A549 (cell line): Measurements from ENCODE around the gene NR2C2. TPM values are rescaled to one million over a fixed set of nuclear protein-coding genes. Genes with fewer than 3 reads are reported as not detected.

Experiments used
- ATAC-seq, 2 experiments: fragments of 200-7000 bp in 1 of 2; fragments of >200 bp in 1 of 2; cut with Nextera tagmentation in 1 of 2; cut with Tn5 transposase in 1 of 2; 3 replicates each; pipeline versions ENCODE4 v1.8.0 to v1.9.1; 2018 to 2020; ENCODE audit warnings: mild to moderate bottlenecking in 1 of 2, moderate library complexity in 1 of 2
- CTCF ChIA-PET: fragments of 300-600 bp; sonication (Branson Sonifier 250); formaldehyde crosslinking; extraction: SDS; loops from one replicate; lab custom pipeline; 2021; ENCODE audit warnings: antibody characterized with exemption, inconsistent platforms; lab: Yijun Ruan, JAX
- POLR2A ChIA-PET: fragments of 350-600 bp; formaldehyde crosslinking; extraction: SDS; loops from one replicate; lab custom pipeline; 2021; ENCODE audit warnings: antibody characterized with exemption, inconsistent platforms; lab: Yijun Ruan, JAX
- DNase-seq, 2 experiments: peaks; one replicate each; pipeline versions ENCODE4 v3.0.0 to v3.0.0-alpha.2; 2011 to 2016; ENCODE audit warnings: low read depth in 1 of 2, low spot score in 1 of 2
- FAIRE-seq: peaks from 2 replicates; lab custom pipeline; 2011; peaks lifted over from hg19 to GRCh38; lab: Jason Lieb, UNC
- H3K27ac ChIP-seq, 2 experiments: fragments of >200 bp; sonication (Bioruptor Twin); formaldehyde crosslinking; 3 replicates each; pipeline ENCODE4 v1.5.1; 2016 to 2017
- H3K4me1 ChIP-seq: fragments of >200 bp; sonication (Bioruptor Twin); formaldehyde crosslinking; 3 replicates; pipeline ENCODE4 v1.6.1; 2016
- H3K4me2 ChIP-seq: fragments of >200 bp; sonication (Bioruptor Twin); formaldehyde crosslinking; 3 replicates; pipeline ENCODE4 v1.6.1; 2016
- H3K4me3 ChIP-seq: fragments of >200 bp; sonication (Bioruptor Twin); formaldehyde crosslinking; 3 replicates; pipeline ENCODE4 v1.5.1; 2016
- H3K9me3 ChIP-seq: fragments of >200 bp; sonication (Bioruptor Twin); formaldehyde crosslinking; 3 replicates; pipeline ENCODE4 v1.6.1; 2016
- ATOH8 ChIP-seq: fragments of 250-450 bp; sonication (Bioruptor Pico); IDR thresholded peaks from 2 replicates; pipeline ENCODE4 v1.5.0; 2020; ENCODE audit warnings: low read depth, mild to moderate bottlenecking, moderate library complexity
- BHLHE40 ChIP-seq: IDR thresholded peaks from 2 replicates; pipeline ENCODE4 v1.6.1; 2012; ENCODE audit warnings: low read depth, low read length, inconsistent platforms
- CEBPB ChIP-seq, 2 experiments: fragments of >200 bp in 1 of 2; sonication (Bioruptor Twin) in 1 of 2; formaldehyde crosslinking in 1 of 2; IDR thresholded peaks; 2 replicates each; pipeline ENCODE4 v1.6.1; 2012 to 2016
- CHD2 ChIP-seq: fragments of 150-350 bp; IDR thresholded peaks from 2 replicates; pipeline ENCODE4 v1.6.1; 2014; ENCODE audit warnings: low read length; ENCODE audit not compliant: partially characterized antibody
- CHD4 ChIP-seq: fragments of 200-600 bp; sonication (generic); IDR thresholded peaks from 2 replicates; pipeline ENCODE4 v1.6.1; 2016; ENCODE audit warnings: antibody characterized with exemption, mild to moderate bottlenecking, borderline replicate concordance
- CTCF ChIP-seq: fragments of >200 bp; sonication (Bioruptor Twin); formaldehyde crosslinking; IDR thresholded peaks from 3 replicates; pipeline ENCODE4 v1.5.1; 2016
- EHMT2 ChIP-seq: fragments of 200-600 bp; sonication (generic); IDR thresholded peaks from 2 replicates; pipeline ENCODE4 v1.6.1; 2016; ENCODE audit warnings: antibody characterized with exemption, low read depth, mild to moderate bottlenecking, moderate library complexity
- FOXS1 ChIP-seq: fragments of 250-450 bp; sonication (Bioruptor Pico); IDR thresholded peaks from 2 replicates; pipeline ENCODE4 v1.5.0; 2020; ENCODE audit warnings: mild to moderate bottlenecking, moderate library complexity
- HDAC2 ChIP-seq: fragments of 200-600 bp; sonication (generic); IDR thresholded peaks from 2 replicates; pipeline ENCODE4 v1.6.1; 2016
- JUN ChIP-seq, 2 experiments: fragments of >200 bp; sonication (Bioruptor Twin); formaldehyde crosslinking; IDR thresholded peaks; 2 replicates in 1 of 2; 3 replicates in 1 of 2; pipeline ENCODE4 v1.6.1; 2016 to 2017
- JUNB ChIP-seq: fragments of >200 bp; sonication (Bioruptor Twin); formaldehyde crosslinking; IDR thresholded peaks from 2 replicates; pipeline ENCODE4 v1.6.1; 2016
- KDM1A ChIP-seq: fragments of 200-600 bp; sonication (generic); IDR thresholded peaks from 2 replicates; pipeline ENCODE4 v1.6.1; 2016; ENCODE audit warnings: low read depth, mild to moderate bottlenecking
- MYC ChIP-seq: IDR thresholded peaks from 2 replicates; pipeline ENCODE4 v1.6.1; 2012; ENCODE audit warnings: mild to moderate bottlenecking, inconsistent platforms, low read length, improper control_type of control experiment, borderline replicate concordance
- NFE2L2 ChIP-seq: fragments of 150-350 bp; conservative IDR thresholded peaks from 2 replicates; pipeline ENCODE4 v1.6.1; 2014; ENCODE audit warnings: low read length
- NPAS2 ChIP-seq: fragments of 250-450 bp; sonication (Bioruptor Pico); IDR thresholded peaks from 2 replicates; pipeline ENCODE4 v1.8.0; 2022; ENCODE audit warnings: mild to moderate bottlenecking, moderate library complexity, borderline replicate concordance
- PBX3 ChIP-seq: IDR thresholded peaks from 2 replicates; pipeline ENCODE4 v1.6.1; 2012
- WGBS: methylation state at CpG from one replicate; pipeline ENCODE4 v1.1.6; 2017; ENCODE audit errors: missing lambda C conversion rate; 5-methylcytosine and 5-hydroxymethylcytosine counted together
- polyA plus RNA-seq, 4 experiments: library from polyadenylated mRNA; depleted of rRNA in 3 of 4; stranded (reverse); fragments of >200 nt; fragmentation: RNase III in 1 of 4; extraction: RNeasy Plus Mini Kit Qiagen cat#74134 plus additional on column Dnase treatment in 1 of 4; gene quantifications; 2 replicates in 3 of 4; 3 replicates in 1 of 4; pipeline ENCODE4 v1.2.3, GENCODE V29; 2011 to 2017
- TF ChIP-seq, protein P1 (sequence below): fragments of >200 bp; sonication (Bioruptor Twin); formaldehyde crosslinking; IDR thresholded peaks from 2 replicates; pipeline ENCODE4 v1.6.1; 2016
- TF ChIP-seq, protein P2 (sequence below): fragments of 200-600 bp; sonication (generic); IDR thresholded peaks from 2 replicates; pipeline ENCODE4 v1.6.1; 2016; ENCODE audit warnings: antibody characterized with exemption, mild to moderate bottlenecking, moderate library complexity

The NR2C2 gene
- polyA plus RNA-seq, 2 of the 4 experiments (the other 2 are of a cell fraction): 14.6 to 20.2 TPM

- no peak for FAIRE-seq
- no peak for TF ChIP-seq EHMT2
- TF ChIP-seq, protein P1, sequence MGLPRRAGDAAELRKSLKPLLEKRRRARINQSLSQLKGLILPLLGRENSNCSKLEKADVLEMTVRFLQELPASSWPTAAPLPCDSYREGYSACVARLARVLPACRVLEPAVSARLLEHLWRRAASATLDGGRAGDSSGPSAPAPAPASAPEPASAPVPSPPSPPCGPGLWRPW: no peak
- no peak for TF ChIP-seq JUN (IDR thresholded peaks at IDR 0.05)
- no peak for TF ChIP-seq CTCF
- TF ChIP-seq ATOH8 (CRISPR knock-in tag): no peak
- no peak for TF ChIP-seq MYC
- no peak for TF ChIP-seq PBX3
- TF ChIP-seq JUNB: no peak
- no peak for TF ChIP-seq CHD4
- no peak for TF ChIP-seq BHLHE40
- no peak for TF ChIP-seq KDM1A
- TF ChIP-seq, protein P2, sequence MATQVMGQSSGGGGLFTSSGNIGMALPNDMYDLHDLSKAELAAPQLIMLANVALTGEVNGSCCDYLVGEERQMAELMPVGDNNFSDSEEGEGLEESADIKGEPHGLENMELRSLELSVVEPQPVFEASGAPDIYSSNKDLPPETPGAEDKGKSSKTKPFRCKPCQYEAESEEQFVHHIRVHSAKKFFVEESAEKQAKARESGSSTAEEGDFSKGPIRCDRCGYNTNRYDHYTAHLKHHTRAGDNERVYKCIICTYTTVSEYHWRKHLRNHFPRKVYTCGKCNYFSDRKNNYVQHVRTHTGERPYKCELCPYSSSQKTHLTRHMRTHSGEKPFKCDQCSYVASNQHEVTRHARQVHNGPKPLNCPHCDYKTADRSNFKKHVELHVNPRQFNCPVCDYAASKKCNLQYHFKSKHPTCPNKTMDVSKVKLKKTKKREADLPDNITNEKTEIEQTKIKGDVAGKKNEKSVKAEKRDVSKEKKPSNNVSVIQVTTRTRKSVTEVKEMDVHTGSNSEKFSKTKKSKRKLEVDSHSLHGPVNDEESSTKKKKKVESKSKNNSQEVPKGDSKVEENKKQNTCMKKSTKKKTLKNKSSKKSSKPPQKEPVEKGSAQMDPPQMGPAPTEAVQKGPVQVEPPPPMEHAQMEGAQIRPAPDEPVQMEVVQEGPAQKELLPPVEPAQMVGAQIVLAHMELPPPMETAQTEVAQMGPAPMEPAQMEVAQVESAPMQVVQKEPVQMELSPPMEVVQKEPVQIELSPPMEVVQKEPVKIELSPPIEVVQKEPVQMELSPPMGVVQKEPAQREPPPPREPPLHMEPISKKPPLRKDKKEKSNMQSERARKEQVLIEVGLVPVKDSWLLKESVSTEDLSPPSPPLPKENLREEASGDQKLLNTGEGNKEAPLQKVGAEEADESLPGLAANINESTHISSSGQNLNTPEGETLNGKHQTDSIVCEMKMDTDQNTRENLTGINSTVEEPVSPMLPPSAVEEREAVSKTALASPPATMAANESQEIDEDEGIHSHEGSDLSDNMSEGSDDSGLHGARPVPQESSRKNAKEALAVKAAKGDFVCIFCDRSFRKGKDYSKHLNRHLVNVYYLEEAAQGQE: no peak
- no peak for TF ChIP-seq NFE2L2
- TF ChIP-seq FOXS1: no peak
- TF ChIP-seq CEBPB (IDR thresholded peaks at IDR 0.05): no peak
- no peak for TF ChIP-seq CHD2
- TF ChIP-seq HDAC2: no peak
- TF ChIP-seq, all 56 proteins: peak for 0
- ATAC-seq: peak; percentile 2 to 6; a peak in 3 of 6 replicates
- 51% methylated on average over 16 of the region's 16 CpGs for WGBS
- H3K27ac ChIP-seq: peak overlapping the region; percentile 92 to 93; a peak in 5 of 6 replicates
- peak overlapping the region; percentile 87 for H3K4me3 ChIP-seq
- POLR2A ChIA-PET: interaction anchor here (0.6 to 1.5 kb wide), 6 partner anchors 8 to 141 kb away, joined by 3 to 7 read pairs (median 4); no protein-coding TSS in a partner anchor
- peak overlapping the region; percentile 89 for H3K4me2 ChIP-seq
- H3K4me1 ChIP-seq: peaks cover 12% of the 10 kb centered on the region
- no peaks in the 10 kb centered on the region for H3K9me3 ChIP-seq
- CTCF ChIA-PET: no interaction called here
- DNase-seq: no peak
Observed at GRCh38 chr3:15065550-15066007, 118.2 kb downstream of the NR2C2 start.

- no peak for ATAC-seq
- 94% methylated on average over 3 of the region's 3 CpGs for WGBS
- CTCF ChIA-PET: interaction anchor here (0.7 to 1.0 kb wide), 2 partner anchors 29 to 84 kb away, joined by 3 read pairs; no protein-coding TSS in a partner anchor
- no peak overlapping the region for H3K4me3 ChIP-seq
- POLR2A ChIA-PET: no interaction called here
- H3K4me2 ChIP-seq: no peak overlapping the region
- no peak for FAIRE-seq
- TF ChIP-seq NPAS2 (CRISPR knock-in tag): no peak
- H3K4me1 ChIP-seq: peaks cover 12% of the 10 kb centered on the region
- no peak for DNase-seq
- H3K27ac ChIP-seq: no peak overlapping the region
- no peaks in the 10 kb centered on the region for H3K9me3 ChIP-seq
Observed at GRCh38 chr3:15066467-15066866, 119.1 kb downstream of the NR2C2 start.
